Stimulated activated CD8-positive, alpha-beta memory T cell treated with anti-CD3 and anti-CD28 coated beads, Interleukin-7, amount 100 ng/mL, for 24 hours (primary cell): ENCODE results near the gene ACOT4.
"Not testable (repeated sequence)": the region's sequence is repeated elsewhere in the genome, so short reads cannot be mapped to it uniquely, and the experiment has no call there.

Source experiments
- DNase-seq: peaks from one replicate; pipeline ENCODE4 v3.0.0-alpha.2; 2020; ENCODE audit warnings: low read depth

ACOT4 gene, protein sequence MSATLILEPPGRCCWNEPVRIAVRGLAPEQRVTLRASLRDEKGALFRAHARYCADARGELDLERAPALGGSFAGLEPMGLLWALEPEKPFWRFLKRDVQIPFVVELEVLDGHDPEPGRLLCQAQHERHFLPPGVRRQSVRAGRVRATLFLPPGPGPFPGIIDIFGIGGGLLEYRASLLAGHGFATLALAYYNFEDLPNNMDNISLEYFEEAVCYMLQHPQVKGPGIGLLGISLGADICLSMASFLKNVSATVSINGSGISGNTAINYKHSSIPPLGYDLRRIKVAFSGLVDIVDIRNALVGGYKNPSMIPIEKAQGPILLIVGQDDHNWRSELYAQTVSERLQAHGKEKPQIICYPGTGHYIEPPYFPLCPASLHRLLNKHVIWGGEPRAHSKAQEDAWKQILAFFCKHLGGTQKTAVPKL

DNA sequence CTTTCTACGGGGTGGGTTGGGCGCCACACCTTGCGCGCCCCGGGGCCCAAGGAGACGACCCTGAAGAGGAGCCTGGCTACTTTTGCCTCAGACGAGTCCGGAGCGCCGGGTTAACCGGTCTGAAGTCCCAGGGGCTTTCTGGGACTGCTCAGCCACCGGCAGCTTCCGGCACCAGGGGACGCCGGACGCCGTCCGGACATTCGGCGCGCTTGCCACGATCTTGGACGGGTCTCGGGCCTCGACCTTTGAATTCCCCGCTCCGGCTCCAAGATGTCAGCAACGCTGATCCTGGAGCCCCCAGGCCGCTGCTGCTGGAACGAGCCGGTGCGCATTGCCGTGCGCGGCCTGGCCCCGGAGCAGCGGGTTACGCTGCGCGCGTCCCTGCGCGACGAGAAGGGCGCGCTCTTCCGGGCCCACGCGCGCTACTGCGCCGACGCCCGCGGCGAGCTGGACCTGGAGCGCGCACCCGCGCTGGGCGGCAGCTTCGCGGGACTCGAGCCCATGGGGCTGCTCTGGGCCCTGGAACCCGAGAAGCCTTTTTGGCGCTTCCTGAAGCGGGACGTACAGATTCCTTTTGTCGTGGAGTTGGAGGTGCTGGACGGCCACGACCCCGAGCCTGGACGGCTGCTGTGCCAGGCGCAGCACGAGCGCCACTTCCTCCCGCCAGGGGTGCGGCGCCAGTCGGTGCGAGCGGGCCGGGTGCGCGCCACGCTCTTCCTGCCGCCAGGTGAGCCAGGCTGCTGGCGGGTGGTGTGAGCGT, at the start of gene ACOT4:
ACOT4 (plus strand) TSS at position 184 of the 760 bp plus-strand sequence; CDS start at position 271, 87 bp downstream.
- no peak for DNase-seq

DNA sequence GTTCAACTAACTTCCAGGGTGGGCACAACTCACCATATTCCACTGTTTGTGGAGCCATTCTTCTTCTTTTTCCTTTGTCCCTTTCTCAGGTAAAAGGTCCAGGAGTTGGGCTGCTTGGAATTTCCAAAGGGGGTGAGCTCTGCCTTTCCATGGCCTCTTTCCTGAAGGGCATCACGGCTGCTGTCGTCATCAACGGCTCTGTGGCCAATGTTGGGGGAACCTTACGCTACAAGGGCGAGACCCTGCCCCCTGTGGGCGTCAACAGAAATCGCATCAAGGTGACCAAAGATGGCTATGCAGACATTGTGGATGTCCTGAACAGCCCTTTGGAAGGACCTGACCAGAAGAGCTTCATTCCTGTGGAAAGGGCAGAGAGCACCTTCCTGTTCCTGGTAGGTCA, 48.7 kb upstream of the ACOT4 start:
- not testable (repeated sequence) for DNase-seq

DNA sequence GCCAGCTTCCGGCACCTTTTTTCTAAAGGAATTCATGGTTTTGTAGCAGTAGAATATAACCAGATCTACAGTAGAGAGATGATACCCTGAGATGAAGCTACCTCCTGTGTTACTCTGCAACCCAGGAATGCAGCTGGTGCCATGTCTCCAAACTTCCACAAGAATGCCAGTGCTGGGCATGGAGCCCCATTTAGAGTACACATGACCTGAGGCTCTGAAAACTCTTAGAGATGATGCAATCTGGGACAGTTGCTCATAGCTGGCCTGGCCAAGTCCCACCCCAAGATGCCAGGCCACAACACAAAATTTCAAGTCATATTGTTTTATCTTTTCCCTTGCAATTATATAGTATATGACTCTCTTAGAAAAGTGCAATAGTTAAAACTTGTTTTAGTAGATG, 46.3 kb upstream of the ACOT4 start:
- not testable (repeated sequence) for DNase-seq

DNA sequence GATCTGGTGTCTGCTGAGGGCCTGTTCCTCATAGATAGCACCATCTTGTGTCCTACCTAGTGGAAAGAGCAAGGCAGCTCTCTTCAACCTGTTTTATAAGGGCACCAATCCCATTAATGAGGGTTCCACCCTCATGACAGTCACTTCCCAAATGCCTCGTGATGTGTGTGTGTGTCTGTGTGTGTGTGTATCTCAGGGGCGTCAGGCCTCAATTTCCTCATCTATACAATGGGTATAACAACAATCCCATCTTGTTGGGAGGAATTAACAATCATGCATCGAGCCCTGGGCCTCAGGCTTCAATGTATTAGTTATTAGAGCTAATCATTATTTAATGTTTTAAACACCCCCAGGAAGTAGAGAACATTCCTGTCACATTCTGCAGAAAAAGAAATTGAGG, 42.6 kb upstream of the ACOT4 start:
- not testable (repeated sequence) for DNase-seq

DNA sequence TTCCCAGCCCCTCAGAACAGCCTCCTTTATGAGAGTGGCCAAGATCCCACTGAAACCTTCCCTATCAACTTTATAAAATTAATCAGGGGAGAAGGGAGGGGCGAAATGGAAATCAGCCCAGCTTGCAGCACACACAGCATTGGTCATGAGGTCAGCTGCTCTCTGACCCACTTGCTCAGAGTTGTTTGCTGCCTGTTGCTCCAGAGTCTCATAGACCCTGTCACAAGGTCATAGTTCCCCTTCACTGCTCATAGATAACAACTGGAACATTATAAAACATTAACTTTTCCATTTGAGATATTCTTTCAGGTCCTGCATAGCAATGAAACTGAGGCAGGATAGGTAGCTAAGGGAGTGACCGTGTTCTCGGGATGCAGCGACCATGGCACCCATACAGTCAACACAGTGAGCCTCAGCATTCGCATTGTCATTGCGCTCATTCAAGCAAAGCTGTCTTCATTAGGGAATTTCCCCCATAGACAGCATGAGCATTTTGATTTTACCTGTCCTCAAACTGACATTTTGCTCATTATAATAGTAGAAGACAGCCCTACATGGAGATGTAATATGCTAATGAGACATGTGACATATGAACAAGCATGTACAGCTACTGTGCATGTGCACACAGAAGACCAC, 41.7 kb upstream of the ACOT4 start:
- not testable (repeated sequence) for DNase-seq

DNA sequence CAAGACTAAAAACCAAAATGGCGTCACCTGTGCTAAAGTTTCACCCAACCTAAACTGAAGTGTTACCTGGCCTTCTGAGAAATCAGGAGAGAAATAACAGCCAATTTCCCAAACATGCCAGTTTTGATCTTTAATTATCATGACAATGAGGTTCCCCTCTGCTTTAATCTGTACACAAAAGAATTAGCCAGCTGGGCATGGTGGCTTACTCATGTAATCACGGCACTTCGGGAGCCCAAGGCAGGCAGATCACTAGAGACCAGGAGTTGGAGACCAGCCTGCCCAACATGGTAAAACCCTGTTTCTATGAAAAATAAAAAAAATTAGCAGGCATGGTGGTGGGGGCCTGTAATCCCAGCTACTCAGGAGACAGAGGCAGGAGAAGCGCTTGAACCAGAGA, 37.8 kb upstream of the ACOT4 start:
- DNase-seq: no peak

DNA sequence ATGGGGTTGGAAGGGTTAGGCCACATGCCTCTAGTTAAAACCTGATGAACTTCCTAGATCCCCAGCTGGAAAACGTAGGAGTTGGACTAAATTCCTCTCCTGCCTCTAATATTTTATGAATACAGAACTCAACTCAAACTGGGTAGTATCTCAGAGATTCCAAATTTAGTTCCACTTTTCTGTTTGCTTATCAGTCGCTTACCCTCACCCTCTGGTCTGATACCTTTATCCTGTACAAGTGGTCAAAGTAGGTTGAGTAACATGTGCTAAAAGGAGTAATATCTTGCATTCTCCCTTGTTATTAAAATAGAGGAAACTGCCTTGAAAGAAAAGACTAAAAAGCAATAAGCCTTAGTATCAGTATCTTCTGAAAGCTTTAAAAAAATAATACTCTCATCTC, 34.5 kb upstream of the ACOT4 start:
- DNase-seq: not testable (repeated sequence)

DNA sequence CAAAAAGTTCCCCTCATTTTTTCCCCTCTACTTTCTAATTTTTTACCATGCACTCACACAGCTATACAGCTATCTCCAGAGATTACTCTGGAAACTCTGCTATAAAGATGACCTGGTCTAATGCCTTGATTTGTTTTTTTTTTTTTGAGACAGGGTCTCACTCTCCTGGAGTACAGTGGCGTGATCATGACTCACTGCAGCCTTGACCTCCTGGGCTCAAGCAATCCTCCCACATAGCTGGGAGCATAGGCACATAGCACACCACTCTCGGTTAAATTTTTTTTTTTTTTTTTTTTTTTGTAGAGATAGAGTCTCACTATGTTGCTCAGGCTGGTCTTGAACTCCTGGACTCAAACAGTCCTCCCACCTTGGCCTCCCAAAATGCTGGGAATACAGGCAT, 33.4 kb upstream of the ACOT4 start:
- DNase-seq: not testable (repeated sequence)

DNA sequence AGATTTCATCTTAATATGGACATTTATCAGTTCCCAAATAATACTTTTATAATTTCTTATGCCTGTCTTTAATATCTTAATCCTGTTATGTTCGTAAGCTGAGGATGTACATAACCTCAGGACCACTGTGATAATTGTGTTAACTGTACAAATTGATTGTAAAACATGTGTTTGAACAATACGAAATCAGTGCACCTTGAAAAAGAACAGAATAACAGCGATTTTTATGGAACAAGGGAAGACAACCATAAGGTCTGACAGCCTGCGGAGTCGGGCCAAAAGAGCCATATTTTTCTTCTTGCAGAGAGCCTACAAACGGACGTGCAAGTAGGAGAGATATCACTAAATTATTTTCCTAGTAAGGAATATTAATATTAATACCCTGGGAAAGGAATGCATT, 29.4 kb upstream of the ACOT4 start:
- not testable (repeated sequence) for DNase-seq

DNA sequence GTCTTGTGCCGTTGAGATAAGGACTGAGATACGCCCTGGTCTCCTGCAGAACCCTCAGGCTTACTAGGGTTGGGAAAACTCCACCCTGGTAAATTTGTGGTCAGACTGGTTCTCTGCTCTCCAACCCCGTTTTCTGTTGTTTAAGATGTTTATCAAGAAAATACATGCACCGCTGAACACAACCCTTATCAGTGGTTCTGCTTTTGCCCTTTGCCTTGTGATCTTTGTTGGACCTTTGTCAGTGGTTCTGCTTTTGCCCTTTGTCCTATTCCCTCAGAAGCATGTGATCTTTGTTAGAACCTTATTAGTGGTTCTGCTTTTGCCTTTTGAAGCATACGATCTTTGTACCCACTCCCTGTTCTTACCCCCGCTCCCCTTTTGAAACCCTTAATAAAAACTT, 29.0 kb upstream of the ACOT4 start:
- not testable (repeated sequence) for DNase-seq

DNA sequence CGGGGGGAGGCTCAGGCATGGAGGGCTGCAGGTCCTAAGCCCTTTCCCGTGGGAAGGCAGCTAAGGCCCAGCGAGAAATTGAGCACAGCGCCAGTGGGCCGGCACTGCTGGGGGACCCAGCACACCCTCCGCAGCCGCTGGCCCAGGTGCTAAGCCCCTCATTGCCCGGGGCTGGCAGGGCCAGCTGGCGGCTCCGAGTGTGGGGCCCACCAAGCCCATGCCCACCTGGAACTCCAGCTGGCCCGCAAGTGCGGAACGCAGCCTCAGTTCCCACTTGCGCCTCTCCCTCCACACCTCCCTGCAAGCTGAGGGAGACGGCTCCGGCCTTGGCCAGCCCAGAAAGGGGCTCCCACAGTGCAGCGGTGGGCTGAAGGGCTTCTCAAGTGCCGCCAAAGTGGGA, 25.2 kb upstream of the ACOT4 start:
- not testable (repeated sequence) for DNase-seq

DNA sequence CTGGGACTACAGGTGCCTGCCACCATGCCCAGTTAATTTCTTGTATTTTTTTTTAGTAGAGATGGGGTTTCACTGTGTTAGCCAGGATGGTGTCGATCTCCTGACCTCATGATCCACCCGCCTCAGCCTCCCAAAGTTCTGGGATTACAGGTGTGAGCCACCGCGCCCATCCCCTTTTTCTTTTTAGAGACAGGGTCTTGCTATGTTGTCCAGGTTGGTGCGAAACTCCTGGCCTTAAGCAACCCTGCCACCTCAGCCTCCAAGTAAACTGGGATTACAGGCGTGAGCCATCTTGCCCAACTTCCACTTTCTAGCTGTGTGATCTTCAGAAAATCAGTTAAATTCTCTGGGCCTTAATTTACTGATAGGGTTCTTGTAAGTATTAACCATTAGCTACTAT, 24.7 kb upstream of the ACOT4 start:
- not testable (repeated sequence) for DNase-seq

DNA sequence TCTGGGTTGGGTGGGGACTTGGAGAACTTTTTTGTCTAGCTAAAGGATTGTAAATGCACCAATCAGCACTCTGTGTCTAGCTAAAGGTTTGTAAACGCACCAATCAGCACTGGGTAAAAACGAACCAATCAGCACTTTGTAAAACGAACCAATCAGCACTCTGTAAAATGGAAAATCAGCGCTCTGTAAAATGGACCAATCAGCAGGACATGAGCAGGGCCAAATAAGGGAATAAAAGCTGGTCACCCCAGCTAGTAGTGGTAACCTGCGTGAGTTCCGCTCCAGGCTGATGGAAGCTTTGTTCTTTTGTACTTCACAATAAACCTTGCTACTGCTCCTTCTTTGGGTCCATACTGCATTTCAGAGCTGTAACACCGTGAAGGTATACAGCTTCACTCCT, 24.3 kb upstream of the ACOT4 start:
- no peak for DNase-seq

DNA sequence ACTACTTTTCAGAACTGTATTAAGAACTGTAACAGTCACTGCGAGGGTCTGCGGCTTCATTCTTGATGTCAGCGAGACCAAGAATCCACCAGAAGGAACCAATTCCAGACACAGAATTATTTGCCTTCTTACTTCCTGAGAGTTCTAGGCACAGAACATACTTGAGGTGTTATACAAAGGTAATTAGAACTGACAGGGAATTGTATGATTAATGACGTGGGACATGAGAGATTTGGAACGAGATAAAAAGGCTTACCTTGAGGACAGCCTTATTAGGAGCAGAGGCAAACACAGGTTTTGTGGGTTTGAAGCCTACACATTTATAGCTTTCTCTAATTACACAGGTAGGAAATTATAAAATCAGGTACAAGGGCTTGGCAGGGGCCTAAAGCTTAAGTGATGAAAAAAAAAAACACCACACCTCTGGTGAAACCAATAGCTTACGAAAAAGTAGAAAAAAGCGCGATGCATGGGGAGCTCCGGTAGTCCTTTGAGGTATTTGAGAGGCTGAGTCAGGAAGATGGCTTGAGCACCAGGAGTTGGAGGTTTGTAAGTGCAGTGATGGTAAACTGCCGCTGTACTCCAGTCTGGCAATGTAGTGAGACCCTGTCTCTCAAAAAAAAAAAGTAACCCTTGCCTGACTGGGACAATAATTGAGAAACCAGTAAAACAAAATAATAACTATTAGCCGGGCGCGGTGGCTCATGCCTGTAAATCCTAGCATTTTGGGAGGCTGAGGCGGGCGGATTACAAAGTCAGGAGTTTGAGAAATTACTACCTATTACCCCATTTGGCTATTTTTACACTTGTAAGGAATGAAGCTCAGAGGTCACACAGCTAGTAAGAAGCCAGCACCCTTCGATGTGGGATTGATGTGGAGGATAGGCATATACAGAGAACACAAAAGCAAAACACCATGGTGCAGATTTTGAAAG, 23.5 kb upstream of the ACOT4 start:
- no peak for DNase-seq

DNA sequence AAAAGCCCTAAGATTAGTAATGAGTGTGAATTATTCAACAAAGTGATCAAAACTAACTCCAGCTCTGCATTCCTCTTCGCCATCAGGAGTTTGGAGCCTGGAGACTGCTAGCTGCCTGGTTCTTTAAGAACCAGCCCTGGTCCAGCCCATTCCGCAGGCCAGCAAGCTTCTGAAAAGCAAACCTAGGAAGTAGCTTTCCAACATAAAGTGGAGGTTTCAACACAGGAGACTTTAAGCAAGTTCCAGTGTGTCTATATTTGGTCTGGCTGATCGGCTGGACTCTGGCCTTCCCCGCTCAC, 22.8 kb upstream of the ACOT4 start:
- not testable (repeated sequence) for DNase-seq

DNA sequence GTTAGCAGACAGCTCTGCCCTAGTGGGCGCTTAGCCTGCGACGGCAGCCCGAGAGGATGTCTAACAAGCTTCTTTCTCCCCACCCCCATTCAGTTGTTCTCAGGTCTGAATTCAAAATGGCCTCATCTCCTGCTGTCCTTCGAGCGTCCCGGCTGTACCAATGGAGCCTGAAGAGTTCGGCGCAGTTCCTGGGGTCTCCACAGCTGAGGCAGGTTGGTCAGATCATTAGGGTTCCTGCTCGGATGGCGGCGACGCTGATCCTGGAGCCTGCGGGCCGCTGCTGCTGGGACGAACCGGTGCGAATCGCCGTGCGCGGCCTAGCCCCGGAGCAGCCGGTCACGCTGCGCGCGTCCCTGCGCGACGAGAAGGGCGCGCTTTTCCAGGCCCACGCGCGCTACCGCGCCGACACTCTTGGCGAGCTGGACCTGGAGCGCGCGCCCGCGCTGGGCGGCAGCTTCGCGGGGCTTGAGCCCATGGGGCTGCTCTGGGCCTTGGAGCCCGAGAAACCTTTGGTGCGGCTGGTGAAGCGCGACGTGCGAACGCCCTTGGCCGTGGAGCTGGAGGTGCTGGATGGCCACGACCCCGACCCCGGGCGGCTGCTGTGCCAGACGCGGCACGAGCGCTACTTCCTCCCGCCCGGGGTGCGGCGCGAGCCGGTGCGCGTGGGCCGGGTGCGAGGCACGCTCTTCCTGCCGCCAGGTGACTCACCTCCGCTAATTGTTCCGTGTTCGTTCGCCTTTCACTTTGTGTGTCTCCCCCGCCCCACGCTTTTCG, 22.3 kb upstream of the ACOT4 start, which contains the start of gene ACOT2:
ACOT2 (plus strand) TSS at position 29 of the 774 bp plus-strand sequence; CDS start at position 57, 28 bp downstream.
- peak; percentile 61 for DNase-seq

DNA sequence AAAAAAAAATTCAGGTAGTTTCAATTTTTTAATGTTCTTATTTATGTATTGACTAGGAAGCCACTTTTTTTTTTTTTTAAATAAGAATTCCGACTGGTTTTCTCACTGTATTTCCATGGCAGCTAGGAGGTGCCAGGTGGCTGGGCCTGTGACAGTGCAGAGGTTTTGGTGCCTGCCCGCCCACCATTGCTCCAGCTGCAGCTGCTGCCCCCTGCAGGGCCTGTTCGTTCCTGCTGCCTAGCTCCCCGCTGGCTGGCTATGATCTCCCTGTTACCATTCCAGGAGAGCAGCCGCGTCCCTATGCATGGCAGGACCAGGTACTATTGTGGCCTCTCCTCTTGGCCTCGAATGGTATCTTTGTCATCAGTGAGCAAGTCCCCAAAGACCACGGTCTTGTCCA, 20.8 kb upstream of the ACOT4 start:
- peak; percentile 38 for DNase-seq

DNA sequence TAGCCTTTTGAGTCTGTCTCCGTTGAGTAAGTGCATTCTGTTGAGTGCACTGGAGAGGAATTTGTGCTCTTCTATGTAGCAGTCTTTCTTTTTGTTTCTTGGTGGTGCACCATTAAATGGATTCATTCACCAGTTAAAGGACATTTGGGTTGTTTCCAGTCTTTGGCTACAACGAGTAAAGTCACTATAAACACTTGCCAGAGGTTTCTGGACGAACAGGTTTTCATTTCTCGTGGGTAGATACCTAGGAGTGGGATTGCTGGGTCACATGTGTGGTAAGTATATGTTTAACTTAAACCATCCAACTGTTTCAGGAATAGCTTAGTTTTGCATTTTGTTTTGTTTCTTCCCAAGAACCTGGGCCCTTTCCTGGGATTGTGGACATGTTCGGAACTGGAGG, 18.6 kb upstream of the ACOT4 start:
- not testable (repeated sequence) for DNase-seq

DNA sequence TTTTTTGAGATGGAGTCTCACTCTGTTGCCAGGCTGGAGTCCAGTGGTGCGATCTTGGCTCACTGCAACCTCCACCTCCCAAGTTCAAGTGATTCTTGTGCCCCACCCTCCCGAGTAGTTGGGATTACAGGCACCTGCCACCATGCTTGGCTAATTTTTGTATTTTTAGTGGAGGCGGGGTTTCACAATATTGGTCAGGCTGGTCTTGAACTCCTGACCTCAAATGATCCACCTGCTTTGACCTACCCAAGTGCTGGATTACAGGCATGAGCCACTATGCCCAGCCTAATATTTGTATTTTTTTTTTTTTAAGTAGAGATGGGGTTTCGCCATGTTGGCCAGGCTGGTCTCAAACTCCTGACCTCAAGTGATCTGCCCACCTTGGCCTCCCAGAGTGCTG, 17.9 kb upstream of the ACOT4 start:
- not testable (repeated sequence) for DNase-seq

DNA sequence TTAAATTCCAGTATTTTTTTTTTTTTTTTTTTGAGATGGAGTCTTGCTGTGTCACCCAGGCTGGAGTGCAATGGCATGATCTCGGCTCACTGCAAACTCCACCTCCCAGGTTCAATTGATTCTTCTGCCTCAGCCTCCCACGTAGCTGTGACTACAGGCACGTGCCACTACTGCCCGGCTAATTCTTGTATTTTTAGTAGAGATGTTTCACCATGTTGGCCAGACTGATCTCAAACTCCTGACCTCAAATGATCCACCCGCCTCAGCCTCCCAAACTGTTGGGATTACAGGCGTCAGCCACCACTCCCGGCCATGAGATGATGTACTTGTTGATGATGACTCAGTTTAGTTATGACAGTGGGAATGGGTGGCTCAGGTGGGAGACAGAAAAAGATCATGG, 17.4 kb upstream of the ACOT4 start:
- not testable (repeated sequence) for DNase-seq

DNA sequence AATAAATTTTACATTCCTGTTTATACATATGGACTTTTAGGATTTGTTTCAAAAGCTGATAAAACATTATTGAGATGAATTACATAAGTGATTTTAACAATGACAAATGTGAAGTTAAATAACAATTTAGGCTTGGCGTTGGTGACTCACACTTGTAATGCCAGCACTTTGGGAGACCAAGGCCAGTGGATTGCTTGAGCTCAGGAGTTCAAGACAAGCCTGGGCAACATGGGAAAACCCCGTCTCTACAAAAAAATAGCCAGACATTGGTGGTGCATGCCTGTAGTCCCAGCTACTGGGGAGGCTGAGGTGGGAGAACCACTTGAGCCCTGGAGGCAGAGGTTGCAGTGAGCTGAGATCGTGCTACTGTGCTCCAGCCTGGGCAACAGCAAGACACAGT, 15.3 kb upstream of the ACOT4 start:
- no peak for DNase-seq
